Testis (tissue), 2 donors: ENCODE data around the gene WDR46.

ENCODE experiments used
- POLR2A ChIP-seq: fragments of 450-650 bp; IDR thresholded peaks from one replicate; pipeline ENCODE4 v1.6.1; 2017; ENCODE audit warnings: antibody characterized with exemption, mild to moderate bottlenecking, moderate library complexity
- TF ChIP-seq, protein P1 (sequence below), 3 experiments: fragments of 450-650 bp in 2 of 3; fragments of 200-600 bp in 1 of 3; sonication (generic) in 1 of 3; IDR thresholded peaks; one replicate each; pipeline ENCODE4 v1.5.1; 2016 to 2019; ENCODE audit warnings: antibody characterized with exemption in 3 of 3, mild to moderate bottlenecking in 2 of 3, moderate library complexity in 1 of 3

DNA sequence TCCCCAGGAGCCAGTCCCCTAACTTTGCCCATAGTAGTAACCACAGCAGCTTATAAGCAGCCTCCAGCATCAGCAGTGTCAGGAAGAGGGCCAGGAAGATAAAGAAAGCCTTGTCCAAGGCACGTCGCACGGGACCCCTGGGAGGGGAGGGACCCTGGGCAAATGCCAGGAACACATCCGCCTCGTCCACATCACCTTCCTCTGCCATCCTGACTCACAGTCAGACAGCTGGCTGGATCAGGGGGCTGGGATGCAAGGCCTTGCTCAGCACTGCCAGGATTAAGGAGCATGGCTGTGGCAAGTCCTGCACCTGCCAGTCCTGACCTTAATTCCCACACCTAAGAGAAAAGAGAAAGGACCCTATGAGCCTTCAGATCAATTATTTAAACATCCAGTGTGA is 40.0 kb upstream of the WDR46 start:
- no peak for TF ChIP-seq POLR2A
- TF ChIP-seq, protein P1, sequence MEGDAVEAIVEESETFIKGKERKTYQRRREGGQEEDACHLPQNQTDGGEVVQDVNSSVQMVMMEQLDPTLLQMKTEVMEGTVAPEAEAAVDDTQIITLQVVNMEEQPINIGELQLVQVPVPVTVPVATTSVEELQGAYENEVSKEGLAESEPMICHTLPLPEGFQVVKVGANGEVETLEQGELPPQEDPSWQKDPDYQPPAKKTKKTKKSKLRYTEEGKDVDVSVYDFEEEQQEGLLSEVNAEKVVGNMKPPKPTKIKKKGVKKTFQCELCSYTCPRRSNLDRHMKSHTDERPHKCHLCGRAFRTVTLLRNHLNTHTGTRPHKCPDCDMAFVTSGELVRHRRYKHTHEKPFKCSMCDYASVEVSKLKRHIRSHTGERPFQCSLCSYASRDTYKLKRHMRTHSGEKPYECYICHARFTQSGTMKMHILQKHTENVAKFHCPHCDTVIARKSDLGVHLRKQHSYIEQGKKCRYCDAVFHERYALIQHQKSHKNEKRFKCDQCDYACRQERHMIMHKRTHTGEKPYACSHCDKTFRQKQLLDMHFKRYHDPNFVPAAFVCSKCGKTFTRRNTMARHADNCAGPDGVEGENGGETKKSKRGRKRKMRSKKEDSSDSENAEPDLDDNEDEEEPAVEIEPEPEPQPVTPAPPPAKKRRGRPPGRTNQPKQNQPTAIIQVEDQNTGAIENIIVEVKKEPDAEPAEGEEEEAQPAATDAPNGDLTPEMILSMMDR (IDR thresholded peaks at IDR 0.05), result no peak
